ENCODE measurements around the gene MAP7D1. TPM values are rescaled to one million over a fixed set of nuclear protein-coding genes. Genes with fewer than 3 reads are reported as not detected.
"Not testable (repeated sequence)": the region's sequence is repeated elsewhere in the genome, so short reads cannot be mapped to it uniquely, and the experiment has no call there.

The MAP7D1 gene
- polyA plus RNA-seq, 4 donors = 27.1 to 58.6 (median 42.6) TPM

GRCh38 chr1:36158827-36159252 is 2.9 kb downstream of the MAP7D1 start:
- H3K9me3 ChIP-seq (ENCODE audit: control insufficient read depth in 2 of 2, insufficient read depth in 1 of 2, low read depth in 1 of 2, low read length in 1 of 2); FAIRE-seq; H3K27me3 ChIP-seq (ENCODE audit: control insufficient read depth in 3 of 3, insufficient read depth in 3 of 3, low read length in 3 of 3); DNase-seq; H3K27ac ChIP-seq (ENCODE audit: low read depth in 1 of 3, low read length in 2 of 3); H3K4me3 ChIP-seq (ENCODE audit: low read depth in 1 of 3, low read length in 3 of 3): not testable (repeated sequence)
- peaks cover 0 to 23% (median 0%) of the 10 kb centered on the region in 3 donors for H3K36me3 ChIP-seq (ENCODE audit: control insufficient read depth in 3 of 3, insufficient read depth in 2 of 3, low read depth in 1 of 3, low read length in 3 of 3)
- H3K4me1 ChIP-seq (ENCODE audit: control insufficient read depth in 3 of 3, insufficient read depth in 2 of 3, low read depth in 1 of 3, low read length in 2 of 3) = peaks cover 0 to 41% (median 8%) of the 10 kb centered on the region in 3 donors
- 92 to 94% (median 92%) methylated on average over 10 of the region's 10 CpGs for WGBS, 3 donors

- peaks cover 0 to 40% (median 8%) of the 10 kb centered on the region in 3 donors for H3K4me1 ChIP-seq (ENCODE audit: control insufficient read depth in 3 of 3, insufficient read depth in 2 of 3, low read depth in 1 of 3, low read length in 2 of 3)
- DNase-seq (no peak), FAIRE-seq (no peak)
- no peaks in the 10 kb centered on the region for H3K9me3 ChIP-seq (ENCODE audit: control insufficient read depth in 2 of 2, insufficient read depth in 1 of 2, low read depth in 1 of 2, low read length in 1 of 2)
- peaks cover 0 to 28% (median 0%) of the 10 kb centered on the region in 3 donors for H3K36me3 ChIP-seq (ENCODE audit: control insufficient read depth in 3 of 3, insufficient read depth in 2 of 3, low read depth in 1 of 3, low read length in 3 of 3)
- H3K27me3 ChIP-seq (ENCODE audit: control insufficient read depth in 3 of 3, insufficient read depth in 3 of 3, low read length in 3 of 3) = no peaks in the 10 kb centered on the region
- 84 to 93% (median 89%) methylated on average over 10 of the region's 10 CpGs for WGBS, 3 donors
- H3K27ac ChIP-seq (ENCODE audit: low read depth in 1 of 3, low read length in 2 of 3) = peak overlapping the region in 1 of 3 donors; percentile 93
- no peak overlapping the region for H3K4me3 ChIP-seq (ENCODE audit: low read depth in 1 of 3, low read length in 3 of 3)
Measured at GRCh38 chr1:36159614-36160387, 3.8 kb downstream of the MAP7D1 start.

GRCh38 chr1:36160388-36160948 is 4.5 kb downstream of the MAP7D1 start:
- Histone ChIP-seq H3K9me3 (ENCODE audit: control insufficient read depth in 2 of 2, insufficient read depth in 1 of 2, low read depth in 1 of 2, low read length in 1 of 2) (no peaks in the 10 kb centered on the region), H3K4me1 (ENCODE audit: control insufficient read depth in 3 of 3, insufficient read depth in 2 of 3, low read depth in 1 of 3, low read length in 2 of 3) (peaks cover 0 to 34% (median 5%) of the 10 kb centered on the region in 3 donors), H3K27me3 (ENCODE audit: control insufficient read depth in 3 of 3, insufficient read depth in 3 of 3, low read length in 3 of 3) (no peaks in the 10 kb centered on the region), H3K27ac (ENCODE audit: low read depth in 1 of 3, low read length in 2 of 3) (peak overlapping the region; percentile 63 to 93 (median 79)), H3K36me3 (ENCODE audit: control insufficient read depth in 3 of 3, insufficient read depth in 2 of 3, low read depth in 1 of 3, low read length in 3 of 3) (peaks cover 0 to 28% (median 0%) of the 10 kb centered on the region in 3 donors), H3K4me3 (ENCODE audit: low read depth in 1 of 3, low read length in 3 of 3) (peak overlapping the region in 1 of 3 donors; percentile 7)
- DNase-seq (no peak), FAIRE-seq (no peak)
- 52 to 78% (median 54%) methylated on average over 4 of the region's 4 CpGs for WGBS, 3 donors

GRCh38 chr1:36160949-36161485 is 5.1 kb downstream of the MAP7D1 start:
- WGBS, 3 donors = 16 to 66% (median 56%) methylated on average over 12 of the region's 12 CpGs
- Histone ChIP-seq H3K4me3 (ENCODE audit: low read depth in 1 of 3, low read length in 3 of 3) (peak overlapping the region in 2 of 3 donors; percentile 37 to 43), H3K36me3 (ENCODE audit: control insufficient read depth in 3 of 3, insufficient read depth in 2 of 3, low read depth in 1 of 3, low read length in 3 of 3) (peaks cover 0 to 28% (median 0%) of the 10 kb centered on the region in 3 donors), H3K27ac (ENCODE audit: low read depth in 1 of 3, low read length in 2 of 3) (peak overlapping the region; percentile 63 to 93 (median 79)), H3K27me3 (ENCODE audit: control insufficient read depth in 3 of 3, insufficient read depth in 3 of 3, low read length in 3 of 3) (no peaks in the 10 kb centered on the region), H3K9me3 (ENCODE audit: control insufficient read depth in 2 of 2, insufficient read depth in 1 of 2, low read depth in 1 of 2, low read length in 1 of 2) (no peaks in the 10 kb centered on the region), H3K4me1 (ENCODE audit: control insufficient read depth in 3 of 3, insufficient read depth in 2 of 3, low read depth in 1 of 3, low read length in 2 of 3) (peaks cover 0 to 34% (median 5%) of the 10 kb centered on the region in 3 donors)
- FAIRE-seq = no peak
- DNase-seq = peak in 1 of 2 donors; percentile 58

- Histone ChIP-seq H3K27ac (ENCODE audit: low read depth in 1 of 3, low read length in 2 of 3) (peak overlapping the region; percentile 38 to 93 (median 79)), H3K36me3 (ENCODE audit: control insufficient read depth in 3 of 3, insufficient read depth in 2 of 3, low read depth in 1 of 3, low read length in 3 of 3) (peaks cover 0 to 28% (median 0%) of the 10 kb centered on the region in 3 donors), H3K27me3 (ENCODE audit: control insufficient read depth in 3 of 3, insufficient read depth in 3 of 3, low read length in 3 of 3) (no peaks in the 10 kb centered on the region), H3K4me3 (ENCODE audit: low read depth in 1 of 3, low read length in 3 of 3) (peak overlapping the region; percentile 18 to 43 (median 37)), H3K9me3 (ENCODE audit: control insufficient read depth in 2 of 2, insufficient read depth in 1 of 2, low read depth in 1 of 2, low read length in 1 of 2) (no peaks in the 10 kb centered on the region), H3K4me1 (ENCODE audit: control insufficient read depth in 3 of 3, insufficient read depth in 2 of 3, low read depth in 1 of 3, low read length in 2 of 3) (peaks cover 0 to 34% (median 5%) of the 10 kb centered on the region in 3 donors)
- whole genome bisulfite sequencing, 3 donors = 41 to 63% (median 47%) methylated on average over 14 of the region's 14 CpGs
- DNase-seq = peak in 1 of 2 donors; percentile 50
- FAIRE-seq = no peak
Measured at GRCh38 chr1:36161641-36162531, 5.9 kb downstream of the MAP7D1 start.

DNA sequence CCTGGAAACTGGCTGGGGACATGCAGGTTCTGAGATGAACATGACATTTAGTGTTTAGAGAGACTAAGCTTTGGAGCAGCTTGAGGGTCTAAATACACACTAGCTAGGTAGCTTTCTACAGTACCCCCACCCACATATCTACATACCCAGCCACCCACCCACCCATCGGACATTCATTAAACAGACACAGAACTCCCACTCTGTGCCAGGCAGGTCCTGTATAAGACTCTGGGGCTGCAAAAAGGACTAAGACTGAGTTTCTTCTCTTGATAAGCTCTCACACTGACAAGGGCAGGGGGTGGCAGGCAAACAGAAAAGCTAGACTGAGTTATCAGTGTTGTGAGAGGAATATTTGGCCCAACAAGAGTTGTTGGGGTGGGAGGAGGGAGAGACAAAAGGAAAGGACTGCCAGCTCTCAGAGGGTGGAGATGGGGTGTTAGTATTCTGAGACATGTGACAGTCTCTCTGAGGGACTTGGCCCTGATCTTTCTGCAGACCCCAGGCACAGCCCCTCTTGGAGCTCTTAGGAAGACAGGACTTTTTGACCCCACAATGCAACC is 6.8 kb downstream of the MAP7D1 start:
- WGBS, 3 donors = 90 to 96% (median 94%) methylated on average over 1 of the region's 1 CpG
- H3K36me3 ChIP-seq (ENCODE audit: control insufficient read depth in 3 of 3, insufficient read depth in 2 of 3, low read depth in 1 of 3, low read length in 3 of 3) = peaks cover 0 to 35% (median 0%) of the 10 kb centered on the region in 3 donors
- H3K27ac ChIP-seq (ENCODE audit: low read depth in 1 of 3, low read length in 2 of 3) = peak overlapping the region in 1 of 3 donors; percentile 93
- no peak overlapping the region for H3K4me3 ChIP-seq (ENCODE audit: low read depth in 1 of 3, low read length in 3 of 3)
- H3K4me1 ChIP-seq (ENCODE audit: control insufficient read depth in 3 of 3, insufficient read depth in 2 of 3, low read depth in 1 of 3, low read length in 2 of 3) = peaks cover 0 to 28% (median 5%) of the 10 kb centered on the region in 3 donors
- FAIRE-seq = no peak
- H3K9me3 ChIP-seq (ENCODE audit: control insufficient read depth in 2 of 2, insufficient read depth in 1 of 2, low read depth in 1 of 2, low read length in 1 of 2) = no peaks in the 10 kb centered on the region
- no peaks in the 10 kb centered on the region for H3K27me3 ChIP-seq (ENCODE audit: control insufficient read depth in 3 of 3, insufficient read depth in 3 of 3, low read length in 3 of 3)
- DNase-seq = no peak

DNA sequence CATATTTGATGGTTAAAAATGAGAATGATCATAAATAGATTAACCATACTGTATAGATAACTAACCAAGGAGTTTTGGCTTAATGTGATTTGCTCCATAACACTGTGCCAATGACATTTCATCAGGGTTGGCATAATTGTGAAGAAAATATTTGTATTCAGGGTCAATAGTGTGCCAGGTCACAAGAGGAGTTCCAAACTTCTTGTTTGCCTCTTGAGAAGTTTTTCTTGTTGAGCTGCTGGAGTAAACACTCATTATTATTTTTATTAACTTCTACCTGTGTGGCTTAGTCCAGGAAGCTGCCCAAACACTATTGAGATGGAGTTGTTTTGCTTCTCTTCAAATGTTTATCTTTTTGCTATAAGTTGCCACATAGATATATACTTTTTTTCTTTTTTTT is 7.5 kb downstream of the MAP7D1 start:
- Histone ChIP-seq H3K4me3 (ENCODE audit: low read depth in 1 of 3, low read length in 3 of 3) (no peak overlapping the region), H3K27ac (ENCODE audit: low read depth in 1 of 3, low read length in 2 of 3) (no peak overlapping the region)
- FAIRE-seq = no peak

More for the DNA sequence above, 7.5 kb downstream of the MAP7D1 start:
- Histone ChIP-seq H3K36me3 (ENCODE audit: control insufficient read depth in 3 of 3, insufficient read depth in 2 of 3, low read depth in 1 of 3, low read length in 3 of 3) (peaks cover 0 to 34% (median 0%) of the 10 kb centered on the region in 3 donors), H3K27me3 (ENCODE audit: control insufficient read depth in 3 of 3, insufficient read depth in 3 of 3, low read length in 3 of 3) (no peaks in the 10 kb centered on the region), H3K4me1 (ENCODE audit: control insufficient read depth in 3 of 3, insufficient read depth in 2 of 3, low read depth in 1 of 3, low read length in 2 of 3) (peaks cover 0 to 28% (median 0%) of the 10 kb centered on the region in 3 donors), H3K9me3 (ENCODE audit: control insufficient read depth in 2 of 2, insufficient read depth in 1 of 2, low read depth in 1 of 2, low read length in 1 of 2) (no peaks in the 10 kb centered on the region)
- no peak for DNase-seq

All from small intestine (tissue), 7 donors.